H1 (cell line): ENCODE data around the gene MPC1. TPM values are rescaled to one million over a fixed set of nuclear protein-coding genes. Genes with fewer than 3 reads are reported as not detected.

ENCODE experiments used
- CTCF ChIA-PET: fragments of 300-600 bp; sonication (Branson Sonifier 250); formaldehyde crosslinking; loops from one replicate; lab custom pipeline; 2021; ENCODE audit not compliant: partially characterized antibody; lab: Charles Lee
- POLR2A ChIA-PET: fragments of 300-600 bp; sonication (Branson Sonifier 250); formaldehyde crosslinking; loops from one replicate; lab custom pipeline; 2021; ENCODE audit warnings: inconsistent platforms; ENCODE audit not compliant: partially characterized antibody; lab: Charles Lee
- DNase-seq, 2 experiments: peaks; one replicate each; pipeline versions ENCODE4 v3.0.0 to v3.0.0-alpha.2; 2010 to 2022; ENCODE audit warnings: low spot score in 2 of 2, low read depth in 1 of 2, mixed read lengths in 1 of 2
- FAIRE-seq: peaks from 2 replicates; lab custom pipeline; 2011; peaks lifted over from hg19 to GRCh38; lab: Jason Lieb, UNC
- H2AFZ ChIP-seq: 2 replicates; pipeline ENCODE4 v1.8.1; 2012; ENCODE audit warnings: low read length, inconsistent platforms
- H2AK5ac ChIP-seq: 2 replicates; pipeline ENCODE4 v1.6.1; 2013; ENCODE audit warnings: low read depth, low read length
- H2BK120ac ChIP-seq: replicated peaks from 2 replicates; pipeline ENCODE3; 2013; ENCODE audit warnings: low read depth, low read length, inconsistent platforms
- H2BK12ac ChIP-seq: 2 replicates; pipeline ENCODE4 v1.6.1; 2013; ENCODE audit warnings: low read depth, low read length
- H2BK15ac ChIP-seq: 2 replicates; pipeline ENCODE4 v1.6.1; 2013; ENCODE audit warnings: low read length
- H2BK20ac ChIP-seq: 2 replicates; pipeline ENCODE4 v1.6.1; 2013; ENCODE audit warnings: low read length
- H2BK5ac ChIP-seq: 2 replicates; pipeline ENCODE4 v1.6.1; 2013; ENCODE audit warnings: low read depth, low read length
- H3K14ac ChIP-seq: 2 replicates; pipeline ENCODE4 v1.6.1; 2013; ENCODE audit warnings: inconsistent platforms; ENCODE audit not compliant: insufficient read length
- H3K18ac ChIP-seq: 2 replicates; pipeline ENCODE4 v1.6.1; 2013; ENCODE audit warnings: low read length; ENCODE audit errors: extremely low read depth
- H3K23ac ChIP-seq: 2 replicates; pipeline ENCODE4 v1.6.1; 2013; ENCODE audit warnings: inconsistent platforms; ENCODE audit not compliant: insufficient read length
- H3K23me2 ChIP-seq: 2 replicates; pipeline ENCODE4 v1.6.1; 2013; ENCODE audit warnings: low read depth, low read length
- H3K27ac ChIP-seq: 2 replicates; pipeline ENCODE4 v1.6.1; 2011; ENCODE audit warnings: low read depth, low read length, inconsistent platforms
- H3K27me3 ChIP-seq, 4 experiments: replicated peaks in 1 of 4; 1 replicate in 1 of 4; 2 replicates in 3 of 4; pipeline versions ENCODE4 v1.6.1 to v1.8.1; 2011 to 2013; ENCODE audit warnings: low read length in 3 of 4, mild to moderate bottlenecking in 3 of 4, inconsistent platforms in 2 of 4, mixed read lengths in 2 of 4, moderate library complexity in 1 of 4; ENCODE audit not compliant: control insufficient read depth in 3 of 4, insufficient read depth in 3 of 4; ENCODE audit errors: extremely low read depth in 1 of 4
- H3K36me3 ChIP-seq, 4 experiments: 2 replicates each; pipeline versions ENCODE4 v1.6.1 to v1.8.1; 2011 to 2013; ENCODE audit warnings: mild to moderate bottlenecking in 4 of 4, low read length in 3 of 4, moderate library complexity in 2 of 4, control low read depth in 1 of 4, inconsistent platforms in 1 of 4; ENCODE audit not compliant: insufficient read depth in 4 of 4, control insufficient read depth in 2 of 4
- H3K4ac ChIP-seq: replicated peaks from 2 replicates; pipeline ENCODE3; 2013; ENCODE audit warnings: low read length, low read depth, mixed read lengths, inconsistent platforms; ENCODE audit not compliant: insufficient read length
- H3K4me1 ChIP-seq, 4 experiments: replicated peaks in 1 of 4; 1 replicate in 1 of 4; 2 replicates in 3 of 4; pipeline versions ENCODE4 v1.6.1 to v1.8.1; 2011 to 2013; ENCODE audit warnings: low read length in 3 of 4, inconsistent platforms in 2 of 4, mixed read lengths in 1 of 4; ENCODE audit not compliant: insufficient read depth in 4 of 4, control insufficient read depth in 3 of 4
- H3K4me2 ChIP-seq, 2 experiments: 2 replicates each; pipeline versions ENCODE4 v1.6.1 to v1.8.1; 2011 to 2013; ENCODE audit warnings: low read depth in 2 of 2, low read length in 2 of 2, control low read depth in 1 of 2, inconsistent platforms in 1 of 2, mild to moderate bottlenecking in 1 of 2; ENCODE audit not compliant: insufficient read depth in 1 of 2
- H3K4me3 ChIP-seq, 4 experiments: fragments of 200-600, 300-600 bp in 1 of 4; sonication (generic), shearing (Covaris generic), sonication (Bioruptor Twin) in 1 of 4; 2 replicates each; pipeline versions ENCODE4 v1.5.1 to v1.8.1; 2011 to 2016; ENCODE audit warnings: low read length in 4 of 4, low read depth in 3 of 4, control low read depth in 2 of 4, inconsistent platforms in 2 of 4, mild to moderate bottlenecking in 2 of 4, mixed read lengths in 1 of 4, moderate library complexity in 1 of 4; ENCODE audit not compliant: insufficient read depth in 2 of 4; ENCODE audit errors: extremely low read depth in 1 of 4
- H3K56ac ChIP-seq: replicated peaks from 2 replicates; pipeline ENCODE3; 2013; ENCODE audit warnings: low read depth, mild to moderate bottlenecking, mixed read lengths, low read length, inconsistent platforms; ENCODE audit not compliant: insufficient read length
- H3K79me1 ChIP-seq: 2 replicates; pipeline ENCODE4 v1.6.1; 2013; ENCODE audit warnings: low read depth, low read length, control low read depth
- H3K79me2 ChIP-seq, 2 experiments: 2 replicates each; pipeline versions ENCODE4 v1.6.1 to v1.8.1; 2012 to 2013; ENCODE audit warnings: low read length in 2 of 2, mild to moderate bottlenecking in 2 of 2, inconsistent platforms in 1 of 2; ENCODE audit not compliant: insufficient read depth in 2 of 2, control insufficient read depth in 1 of 2
- H3K9ac ChIP-seq, 4 experiments: replicated peaks in 1 of 4; 1 replicate in 1 of 4; 2 replicates in 3 of 4; pipeline versions ENCODE4 v1.6.1 to v1.8.1; 2011 to 2013; ENCODE audit warnings: low read depth in 3 of 4, low read length in 3 of 4, control low read depth in 2 of 4, mild to moderate bottlenecking in 2 of 4, moderate library complexity in 2 of 4, inconsistent platforms in 1 of 4; ENCODE audit errors: extremely low read depth in 1 of 4
- H3K9me3 ChIP-seq, 2 experiments: 2 replicates each; pipeline versions ENCODE4 v1.6.1 to v1.8.1; 2012 to 2013; ENCODE audit warnings: mild to moderate bottlenecking in 2 of 2, moderate library complexity in 2 of 2, control low read depth in 1 of 2, inconsistent platforms in 1 of 2, low read depth in 1 of 2, low read length in 1 of 2, mixed read lengths in 1 of 2; ENCODE audit not compliant: insufficient read depth in 2 of 2
- H4K20me1 ChIP-seq, 2 experiments: replicated peaks in 1 of 2; 2 replicates each; pipeline versions ENCODE3 to v1.8.1; 2011 to 2013; ENCODE audit warnings: inconsistent platforms in 2 of 2, low read length in 2 of 2, mild to moderate bottlenecking in 1 of 2; ENCODE audit not compliant: insufficient read depth in 2 of 2, control insufficient read depth in 1 of 2
- H4K5ac ChIP-seq: 2 replicates; pipeline ENCODE4 v1.6.1; 2013; ENCODE audit warnings: low read length, low read depth, mixed read lengths, inconsistent platforms; ENCODE audit not compliant: insufficient read length
- H4K8ac ChIP-seq: 2 replicates; pipeline ENCODE4 v1.8.0; 2013; ENCODE audit warnings: mild to moderate bottlenecking, moderate library complexity, low read length, inconsistent platforms; ENCODE audit not compliant: insufficient read depth; ENCODE audit errors: extremely low read depth
- H4K91ac ChIP-seq: replicated peaks from 2 replicates; pipeline ENCODE3; 2013; ENCODE audit warnings: low read length, mixed read lengths, inconsistent platforms; ENCODE audit not compliant: insufficient read length
- BACH1 ChIP-seq: IDR thresholded peaks from 2 replicates; pipeline ENCODE4 v1.6.1; 2012; ENCODE audit warnings: low read length, improper control_type of control experiment
- CHD1 ChIP-seq: IDR thresholded peaks from 2 replicates; pipeline ENCODE4 v1.6.1; 2012; ENCODE audit warnings: low read depth, low read length, improper control_type of control experiment
- NRF1 ChIP-seq: IDR thresholded peaks from 2 replicates; pipeline ENCODE4 v1.6.1; 2011; ENCODE audit warnings: mild to moderate bottlenecking, low read depth, low read length, improper control_type of control experiment
- SP1 ChIP-seq: IDR thresholded peaks from 2 replicates; pipeline ENCODE4 v1.6.1; 2011; ENCODE audit warnings: low read depth, low read length
- TAF1 ChIP-seq: IDR thresholded peaks from 2 replicates; pipeline ENCODE4 v1.6.1; 2011; ENCODE audit warnings: mild to moderate bottlenecking, low read depth, low read length
- WGBS, 2 experiments: shearing (Covaris generic) in 1 of 2; methylation state at CpG; one replicate each; pipeline versions ENCODE4 v1.1.6 to v1.1.7; 2013 to 2015; ENCODE audit warnings: low lambda C conversion rate in 2 of 2, mixed read lengths in 2 of 2, inconsistent platforms in 1 of 2, low coverage in 1 of 2, missing lambda C conversion rate in 1 of 2; ENCODE audit not compliant: insufficient replicate concordance in 2 of 2, insufficient coverage in 1 of 2, insufficient read length in 1 of 2; ENCODE audit errors: extremely low coverage in 1 of 2, missing lambda C conversion rate in 1 of 2; 5-methylcytosine and 5-hydroxymethylcytosine counted together
- polyA plus RNA-seq, 7 experiments: library from polyadenylated mRNA; depleted of rRNA in 3 of 7; stranded (reverse) in 5 of 7; unstranded in 2 of 7; fragments of >200 nt in 5 of 7; fragments of 200-250 nt in 2 of 7; gene quantifications; 1 replicate in 5 of 7; 2 replicates in 1 of 7; 4 replicates in 1 of 7; pipeline versions ENCODE4 v1.2.1 to v1.2.3, GENCODE V29; 2011 to 2013; ENCODE audit warnings: missing spikeins in 2 of 7, mixed read lengths in 2 of 7
- total RNA-seq: library from RNA; stranded (reverse); fragmentation: NEBNext Ultra II Directional; extraction: Animal tissue kit (Norgen Biotek cat#: 25700); gene quantifications from 2 replicates; pipeline ENCODE4 v1.2.1, GENCODE V29; 2021

MPC1 gene
- total and polyA plus RNA-seq, 2 of the 8 experiments (the other 6 are each of a cell fraction or from before 2014, with no cell fraction given): 10.2 to 12.6 TPM

- FAIRE-seq: no peak
- POLR2A ChIA-PET: no interaction called here
- H2AFZ ChIP-seq: no peak overlapping the region
Measured at GRCh38 chr6:166346449-166346848, 36.3 kb downstream of the MPC1 start.

More at GRCh38 chr6:166346449-166346848, 36.3 kb downstream of the MPC1 start:
- no peaks in the 10 kb centered on the region for H3K36me3 ChIP-seq
- H2BK20ac ChIP-seq: no peak overlapping the region
- H3K9me3 ChIP-seq: no peaks in the 10 kb centered on the region
- no peak overlapping the region for H4K5ac ChIP-seq
- H3K4ac ChIP-seq: no peak overlapping the region
- H3K79me2 ChIP-seq: peaks cover 7 to 9% of the 10 kb centered on the region in 2 experiments
- H4K8ac ChIP-seq: no peak overlapping the region
- CTCF ChIA-PET: interaction anchor here (0.6 to 1.3 kb wide), 3 partner anchors 33 to 1018 kb away, joined by 3 to 4 read pairs (median 3); no protein-coding TSS in a partner anchor
- WGBS, 2 experiments: 94% methylated on average over 3 of the region's 3 CpGs; no CpG with 5 or more reads in 1 of the 2 experiments
- no peak for TF ChIP-seq BACH1
- no peak for TF ChIP-seq TAF1
- no peak for TF ChIP-seq SP1
- no peak for TF ChIP-seq NRF1
- no peak for TF ChIP-seq CHD1
- H3K4me2 ChIP-seq: no peak overlapping the region
- no peak for DNase-seq
- H3K4me1 ChIP-seq: no peaks in the 10 kb centered on the region; a peak in 1 of 7 replicates
- no peak overlapping the region for H2BK12ac ChIP-seq
- H2BK15ac ChIP-seq: no peak overlapping the region
- H4K91ac ChIP-seq: no peak overlapping the region
- H3K14ac ChIP-seq: no peak overlapping the region
- H3K18ac ChIP-seq: no peak overlapping the region
- peaks cover 2% of the 10 kb centered on the region; the same call in 1 of the 2 replicates for H3K79me1 ChIP-seq
- no peak overlapping the region for H2BK5ac ChIP-seq
- no peak overlapping the region for H2AK5ac ChIP-seq
- no peak overlapping the region for H3K9ac ChIP-seq
- H3K56ac ChIP-seq: no peak overlapping the region
- H2BK120ac ChIP-seq: no peak overlapping the region
- no peaks in the 10 kb centered on the region for H3K27me3 ChIP-seq
- peaks cover 0 to 2% of the 10 kb centered on the region in 2 experiments for H4K20me1 ChIP-seq
- H3K27ac ChIP-seq: no peak overlapping the region
- H3K23ac ChIP-seq: no peak overlapping the region
- H3K23me2 ChIP-seq: peaks cover 7% of the 10 kb centered on the region
- no peak overlapping the region for H3K4me3 ChIP-seq
